Smooth muscle cell (in vitro differentiated cells): ENCODE results near the gene CAVIN1. TPM values are rescaled to one million over a fixed set of nuclear protein-coding genes. Genes with fewer than 3 reads are reported as not detected.
"Not testable (repeated sequence)": the region's sequence is repeated elsewhere in the genome, so short reads cannot be mapped to it uniquely, and the experiment has no call there.

Experiments
- DNase-seq: peaks from one replicate; lab custom pipeline; 2025; ENCODE audit not compliant: unreplicated experiment; lab: John Stamatoyannopoulos, UW
- H2AFZ ChIP-seq: fragments of 200-600 bp; sonication (generic); 2 replicates; pipeline ENCODE4 v1.6.0; 2016; ENCODE audit warnings: antibody characterized with exemption, low read depth, mild to moderate bottlenecking
- H3F3A ChIP-seq: fragments of 200-600 bp; sonication (generic); 2 replicates; pipeline ENCODE4 v1.6.0; 2017; ENCODE audit warnings: antibody characterized with exemption, low read depth
- H3K27ac ChIP-seq: fragments of 200-600 bp; sonication (generic); 2 replicates; pipeline ENCODE4 v1.5.1; 2016; ENCODE audit warnings: low read depth, mild to moderate bottlenecking
- H3K27me3 ChIP-seq: fragments of 200-600 bp; sonication (generic); 2 replicates; pipeline ENCODE4 v1.6.1; 2016; ENCODE audit warnings: low read depth, mild to moderate bottlenecking
- H3K36me3 ChIP-seq: fragments of 200-600 bp; sonication (generic); 2 replicates; pipeline ENCODE4 v1.5.1; 2016; ENCODE audit warnings: low read depth
- H3K4me1 ChIP-seq: fragments of 200-600 bp; sonication (generic); 2 replicates; pipeline ENCODE4 v1.5.1; 2016; ENCODE audit warnings: low read depth
- H3K4me2 ChIP-seq: fragments of 200-600 bp; sonication (generic); 2 replicates; pipeline ENCODE4 v1.6.0; 2016; ENCODE audit warnings: mild to moderate bottlenecking
- H3K4me3 ChIP-seq: fragments of 200-600 bp; sonication (generic); 2 replicates; pipeline ENCODE4 v1.5.1; 2016; ENCODE audit warnings: mild to moderate bottlenecking
- H3K79me2 ChIP-seq: fragments of 200-600 bp; sonication (generic); 2 replicates; pipeline ENCODE4 v1.6.0; 2016; ENCODE audit warnings: low read depth, mild to moderate bottlenecking
- H3K9ac ChIP-seq: fragments of 200-600 bp; sonication (generic); 2 replicates; pipeline ENCODE4 v1.6.0; 2016; ENCODE audit warnings: low read depth
- H3K9me3 ChIP-seq: fragments of 200-600 bp; sonication (generic); replicated peaks from 2 replicates; pipeline ENCODE4 v1.5.1; 2016; ENCODE audit warnings: low read depth
- H4K20me1 ChIP-seq: fragments of 200-600 bp; sonication (generic); 2 replicates; pipeline ENCODE4 v1.6.0; 2016; ENCODE audit warnings: low read depth
- WGBS: methylation state at CpG from one replicate; pipeline ENCODE4 v1.1.7; 2016; ENCODE audit warnings: low lambda C conversion rate; 5-methylcytosine and 5-hydroxymethylcytosine counted together
- polyA plus RNA-seq: library from polyadenylated mRNA; unstranded; fragments of >200 nt; fragmentation: Nextera tagmentation; extraction: Ambion mirVana; gene quantifications from 2 replicates; pipeline ENCODE4 v1.2.1, GENCODE V29; 2016
- total RNA-seq: library from RNA; depleted of rRNA; stranded (reverse); fragments of >200 nt; gene quantifications from 2 replicates; pipeline ENCODE4 v1.2.3, GENCODE V29; 2014
- TF ChIP-seq, protein P1 (sequence below): fragments of 200-600 bp; sonication (generic); IDR thresholded peaks from 2 replicates; pipeline ENCODE4 v1.5.1; 2017; ENCODE audit warnings: borderline replicate concordance, mild to moderate bottlenecking, antibody characterized with exemption; ENCODE audit not compliant: insufficient read depth, poor library complexity, severe bottlenecking

CAVIN1 gene
- total and polyA plus RNA-seq, 2 experiments from 2014 or later = 116 to 255 TPM

DNA sequence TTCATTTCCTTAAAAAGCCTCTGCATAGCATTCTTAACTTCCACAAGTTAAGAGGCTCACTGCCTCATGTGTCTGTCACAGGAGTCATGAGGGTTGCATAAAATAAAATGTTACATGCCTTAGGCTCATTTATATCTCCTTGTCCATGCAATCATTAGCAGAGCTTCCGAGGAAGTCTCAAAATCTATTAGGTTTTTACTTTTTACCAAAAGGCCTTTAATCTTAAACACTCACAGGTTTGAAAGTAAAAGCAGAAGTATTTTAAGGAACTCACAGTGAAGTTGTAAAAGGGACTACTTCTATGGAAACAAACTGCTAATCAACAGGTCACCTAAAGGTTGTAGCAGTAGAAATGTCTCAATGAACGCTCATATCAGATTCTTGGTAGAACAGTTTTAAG lies 30.4 kb upstream of the CAVIN1 start:
- Histone ChIP-seq H3K4me1 (no peaks in the 10 kb centered on the region), H3K4me2 (no peak overlapping the region), H3K4me3 (no peak overlapping the region), H3K79me2 (no peaks in the 10 kb centered on the region), H2AFZ (no peak overlapping the region), H3K27me3 (no peaks in the 10 kb centered on the region), H3K27ac (no peak overlapping the region), H3K36me3 (no peaks in the 10 kb centered on the region), H3K9me3 (no peaks in the 10 kb centered on the region), H3F3A (peaks cover 11% of the 10 kb centered on the region), H4K20me1 (no peaks in the 10 kb centered on the region), H3K9ac (no peak overlapping the region)
- TF ChIP-seq, protein P1, sequence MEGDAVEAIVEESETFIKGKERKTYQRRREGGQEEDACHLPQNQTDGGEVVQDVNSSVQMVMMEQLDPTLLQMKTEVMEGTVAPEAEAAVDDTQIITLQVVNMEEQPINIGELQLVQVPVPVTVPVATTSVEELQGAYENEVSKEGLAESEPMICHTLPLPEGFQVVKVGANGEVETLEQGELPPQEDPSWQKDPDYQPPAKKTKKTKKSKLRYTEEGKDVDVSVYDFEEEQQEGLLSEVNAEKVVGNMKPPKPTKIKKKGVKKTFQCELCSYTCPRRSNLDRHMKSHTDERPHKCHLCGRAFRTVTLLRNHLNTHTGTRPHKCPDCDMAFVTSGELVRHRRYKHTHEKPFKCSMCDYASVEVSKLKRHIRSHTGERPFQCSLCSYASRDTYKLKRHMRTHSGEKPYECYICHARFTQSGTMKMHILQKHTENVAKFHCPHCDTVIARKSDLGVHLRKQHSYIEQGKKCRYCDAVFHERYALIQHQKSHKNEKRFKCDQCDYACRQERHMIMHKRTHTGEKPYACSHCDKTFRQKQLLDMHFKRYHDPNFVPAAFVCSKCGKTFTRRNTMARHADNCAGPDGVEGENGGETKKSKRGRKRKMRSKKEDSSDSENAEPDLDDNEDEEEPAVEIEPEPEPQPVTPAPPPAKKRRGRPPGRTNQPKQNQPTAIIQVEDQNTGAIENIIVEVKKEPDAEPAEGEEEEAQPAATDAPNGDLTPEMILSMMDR = no peak
- 45% methylated on average over 2 of the region's 2 CpGs for WGBS
- no peak for DNase-seq

- not testable (repeated sequence) for H3K36me3 ChIP-seq, DNase-seq, H3K4me3 ChIP-seq, H3K27ac ChIP-seq, H3K9ac ChIP-seq, H3F3A ChIP-seq, H3K4me1 ChIP-seq, H3K9me3 ChIP-seq, H4K20me1 ChIP-seq, H3K4me2 ChIP-seq, H3K79me2 ChIP-seq, H3K27me3 ChIP-seq, H2AFZ ChIP-seq
- WGBS = 75% methylated on average over 5 of the region's 5 CpGs
Observed at GRCh38 chr17:42451270-42451669, 28.2 kb upstream of the CAVIN1 start.

- H3K9me3 ChIP-seq, H3K9ac ChIP-seq, H2AFZ ChIP-seq, H3F3A ChIP-seq, H3K79me2 ChIP-seq, H3K36me3 ChIP-seq, H3K27me3 ChIP-seq, H3K27ac ChIP-seq, H3K4me1 ChIP-seq, H4K20me1 ChIP-seq, H3K4me3 ChIP-seq, H3K4me2 ChIP-seq, DNase-seq: not testable (repeated sequence)
- WGBS = no CpG with 5 or more reads among the region's 2 CpGs
Observed at GRCh38 chr17:42449838-42450237, 26.8 kb upstream of the CAVIN1 start.

GRCh38 chr17:42449176-42449575 lies 26.1 kb upstream of the CAVIN1 start:
- not testable (repeated sequence) for H3F3A ChIP-seq, H2AFZ ChIP-seq, H3K27me3 ChIP-seq, H3K4me2 ChIP-seq, H3K79me2 ChIP-seq, H3K9me3 ChIP-seq, H3K36me3 ChIP-seq, DNase-seq, H3K4me3 ChIP-seq, H3K9ac ChIP-seq, H4K20me1 ChIP-seq, H3K4me1 ChIP-seq, H3K27ac ChIP-seq
- 100% methylated on average over 5 of the region's 27 CpGs for WGBS

DNA sequence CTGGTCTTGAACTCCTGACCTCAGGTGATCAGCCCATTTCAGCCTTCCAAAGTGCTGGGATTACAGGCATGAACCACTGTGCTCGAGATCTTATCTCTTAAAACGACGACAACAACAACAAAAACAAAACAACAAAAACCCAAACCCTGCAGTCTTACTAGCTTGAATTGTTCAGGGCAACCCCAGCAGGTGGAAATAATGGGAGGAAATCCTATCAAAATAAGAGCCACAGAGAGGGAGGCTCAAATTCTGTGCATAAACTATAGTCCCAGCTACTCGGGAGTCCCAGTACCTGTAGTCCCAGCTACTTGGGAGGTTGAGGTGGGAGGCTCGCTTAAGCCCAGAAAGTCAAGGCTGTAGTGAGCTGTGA lies 19.1 kb upstream of the CAVIN1 start:
- Histone ChIP-seq H3K4me3 (no peak overlapping the region), H2AFZ (no peak overlapping the region), H4K20me1 (no peaks in the 10 kb centered on the region), H3K27me3 (no peaks in the 10 kb centered on the region), H3K4me1 (no peaks in the 10 kb centered on the region), H3K4me2 (no peak overlapping the region), H3K9ac (no peak overlapping the region), H3K36me3 (no peaks in the 10 kb centered on the region), H3K27ac (no peak overlapping the region), H3K9me3 (no peaks in the 10 kb centered on the region), H3K79me2 (no peaks in the 10 kb centered on the region), H3F3A (no peaks in the 10 kb centered on the region)
- no peak for DNase-seq
- WGBS = 48% methylated on average over 5 of the region's 5 CpGs
- TF ChIP-seq, protein P1 = no peak
